Measurements from ENCODE around the gene SYNGR4.

GRCh38 chr19:48333467-48334384, 30.4 kb upstream of the SYNGR4 start:
- TF ChIP-seq CTCF (optimal IDR thresholded peaks at IDR 0.05 in 1 of 3, IDR thresholded peaks at IDR 0.05 in 1 of 3, conservative IDR thresholded peaks at IDR 0.05 in 1 of 3; ENCODE audit: extremely low read depth in 1 of 3, insufficient read depth in 2 of 3, low read length in 3 of 3), result peak; percentile 68 to 96 (median 93)
- no peak for TF ChIP-seq EZH2 (IDR thresholded peaks at IDR 0.05; ENCODE audit: low read length)

Measured in keratinocyte (primary cell).